ENCODE results near the gene GNG7. TPM values are rescaled to one million over a fixed set of nuclear protein-coding genes. Genes with fewer than 3 reads are reported as not detected.

GNG7 gene
- polyA plus RNA-seq, 1 of the 3 experiments (the other 2 are of a cell fraction) = 2.2 TPM

- DNase-seq = no peak
- H3K27ac ChIP-seq (ENCODE audit: low read depth in 2 of 2, low read length in 1 of 2) = no peak overlapping the region
- H3F3A ChIP-seq (replicated peaks; ENCODE audit: insufficient read depth) = peaks cover 25% of the 10 kb centered on the region
- WGBS (ENCODE audit: low lambda C conversion rate) = 88% methylated on average over 13 of the region's 13 CpGs
- no peaks in the 10 kb centered on the region for H3K9me2 ChIP-seq
- no peaks in the 10 kb centered on the region for H3K36me3 ChIP-seq (replicated peaks in 1 of 2; ENCODE audit: control insufficient read depth in 1 of 2, insufficient read depth in 2 of 2, low read length in 1 of 2)
- no peak overlapping the region for H2AFZ ChIP-seq (ENCODE audit: low read depth)
- no peak overlapping the region for H3K4me3 ChIP-seq (ENCODE audit: low read depth in 2 of 2, low read length in 1 of 2)
- no peaks in the 10 kb centered on the region for H4K20me1 ChIP-seq (ENCODE audit: insufficient read depth)
- no peaks in the 10 kb centered on the region for H3K79me2 ChIP-seq (ENCODE audit: insufficient read depth)
- no peak overlapping the region for H3K9ac ChIP-seq
- peaks cover 5 to 11% of the 10 kb centered on the region in 2 experiments; a peak in 3 of 4 replicates for H3K4me1 ChIP-seq (ENCODE audit: control insufficient read depth in 1 of 2, insufficient read depth in 2 of 2, low read depth in 1 of 2, low read length in 1 of 2)
- H3K9me3 ChIP-seq = no peaks in the 10 kb centered on the region
- no peaks in the 10 kb centered on the region for H3K27me3 ChIP-seq (ENCODE audit: insufficient read depth)
- ChIA-PET CTCF (interaction anchor here (1.5 to 2.2 kb wide), 2 partner anchors 26 to 79 kb away, joined by 4 to 8 read pairs; no protein-coding TSS in a partner anchor), POLR2A (no interaction called here)
- TF ChIP-seq PBX3 (IDR thresholded peaks at IDR 0.05) (no peak), EP300 (IDR thresholded peaks at IDR 0.05; ENCODE audit: borderline replicate concordance in 1 of 2, low read depth in 1 of 2, low read length in 1 of 2) (no peak), NRF1 (IDR thresholded peaks at IDR 0.05; ENCODE audit: low read depth, low read length) (no peak), SIN3A (IDR thresholded peaks at IDR 0.05; ENCODE audit: borderline replicate concordance, low read depth, low read length) (no peak), RXRA (IDR thresholded peaks at IDR 0.05; ENCODE audit: borderline replicate concordance, low read depth) (no peak), GABPA (IDR thresholded peaks at IDR 0.05; ENCODE audit: low read depth) (no peak), MAX (IDR thresholded peaks at IDR 0.05; ENCODE audit: low read depth) (no peak), FOSL2 (IDR thresholded peaks at IDR 0.05; ENCODE audit: borderline replicate concordance, low read depth) (no peak), GATA2 (CRISPR knock-in tag; IDR thresholded peaks at IDR 0.05) (no peak), IRF3 (IDR thresholded peaks at IDR 0.05; ENCODE audit: low read depth, low read length) (no peak), RAD21 (IDR thresholded peaks at IDR 0.05; ENCODE audit: low read length) (no peak), TAF1 (IDR thresholded peaks at IDR 0.05; ENCODE audit: borderline replicate concordance, low read depth, low read length) (no peak), REST (IDR thresholded peaks at IDR 0.05; ENCODE audit: low read depth, low read length) (no peak), USF2 (IDR thresholded peaks at IDR 0.05; ENCODE audit: borderline replicate concordance, low read depth, low read length) (no peak), SMC3 (IDR thresholded peaks at IDR 0.05; ENCODE audit: low read depth, low read length) (no peak), RFX5 (IDR thresholded peaks at IDR 0.05; ENCODE audit: low read length) (no peak)
- no peak overlapping the region for H3K4me2 ChIP-seq
Observed at GRCh38 chr19:2500156-2500555, 202.3 kb downstream of the GNG7 start.
